Measurements from ENCODE around the gene LSP1. TPM values are rescaled to one million over a fixed set of nuclear protein-coding genes. Genes with fewer than 3 reads are reported as not detected.

The LSP1 gene
- polyA plus RNA-seq, 1 donor from 2014 or later = not detected

DNA sequence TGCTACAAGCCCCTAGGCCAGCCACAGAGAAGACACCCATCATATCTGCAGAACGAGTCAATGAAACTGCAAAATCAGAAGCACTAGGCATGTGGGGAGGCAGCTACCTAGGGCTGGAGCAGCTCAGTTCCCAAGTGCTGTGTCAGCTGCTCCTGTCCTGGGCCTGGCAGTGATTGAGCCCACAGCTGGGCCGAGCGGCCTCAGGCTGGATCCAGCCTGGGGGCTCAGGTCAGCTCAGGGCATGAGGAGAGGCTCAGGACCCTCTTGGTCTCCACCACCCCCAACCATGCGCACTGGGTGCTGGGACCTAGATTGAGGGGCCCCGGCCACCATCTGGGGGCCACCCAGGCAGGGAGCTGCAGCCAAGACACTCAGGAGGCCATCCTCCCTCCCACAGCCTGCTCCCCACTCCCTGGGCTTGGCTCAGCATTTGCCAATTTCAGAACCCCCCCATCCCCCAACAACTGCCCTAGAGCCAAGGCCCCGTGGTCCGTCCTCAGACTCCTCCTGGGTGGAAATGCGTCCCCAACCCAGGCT is 64.2 kb downstream of the LSP1 start:
- no peak for TF ChIP-seq MXI1 (conservative IDR thresholded peaks at IDR 0.05; ENCODE audit: poor library complexity, severe bottlenecking)
- TF ChIP-seq, protein P1, sequence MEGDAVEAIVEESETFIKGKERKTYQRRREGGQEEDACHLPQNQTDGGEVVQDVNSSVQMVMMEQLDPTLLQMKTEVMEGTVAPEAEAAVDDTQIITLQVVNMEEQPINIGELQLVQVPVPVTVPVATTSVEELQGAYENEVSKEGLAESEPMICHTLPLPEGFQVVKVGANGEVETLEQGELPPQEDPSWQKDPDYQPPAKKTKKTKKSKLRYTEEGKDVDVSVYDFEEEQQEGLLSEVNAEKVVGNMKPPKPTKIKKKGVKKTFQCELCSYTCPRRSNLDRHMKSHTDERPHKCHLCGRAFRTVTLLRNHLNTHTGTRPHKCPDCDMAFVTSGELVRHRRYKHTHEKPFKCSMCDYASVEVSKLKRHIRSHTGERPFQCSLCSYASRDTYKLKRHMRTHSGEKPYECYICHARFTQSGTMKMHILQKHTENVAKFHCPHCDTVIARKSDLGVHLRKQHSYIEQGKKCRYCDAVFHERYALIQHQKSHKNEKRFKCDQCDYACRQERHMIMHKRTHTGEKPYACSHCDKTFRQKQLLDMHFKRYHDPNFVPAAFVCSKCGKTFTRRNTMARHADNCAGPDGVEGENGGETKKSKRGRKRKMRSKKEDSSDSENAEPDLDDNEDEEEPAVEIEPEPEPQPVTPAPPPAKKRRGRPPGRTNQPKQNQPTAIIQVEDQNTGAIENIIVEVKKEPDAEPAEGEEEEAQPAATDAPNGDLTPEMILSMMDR (IDR thresholded peaks at IDR 0.05; ENCODE audit: poor library complexity, severe bottlenecking) = no peak
- no peak for TF ChIP-seq REST (IDR thresholded peaks at IDR 0.05; ENCODE audit: borderline replicate concordance)
- TF ChIP-seq EZH2 (IDR thresholded peaks at IDR 0.05; ENCODE audit: borderline replicate concordance, insufficient read depth, low read length, poor library complexity, severe bottlenecking) = no peak
- TF ChIP-seq EP300 (conservative IDR thresholded peaks at IDR 0.05; ENCODE audit: poor library complexity, severe bottlenecking) = no peak
- no peak for TF ChIP-seq POLR2AphosphoS5 (IDR thresholded peaks at IDR 0.05)
- no peak for TF ChIP-seq RAD21 (conservative IDR thresholded peaks at IDR 0.05)
- TF ChIP-seq TAF1 (IDR thresholded peaks at IDR 0.05; ENCODE audit: low read depth) = no peak
- TF ChIP-seq SMC3 (conservative IDR thresholded peaks at IDR 0.05; ENCODE audit: poor library complexity) = no peak
- no peak overlapping the region for H3K27ac ChIP-seq (ENCODE audit: low read length)
- H2AFZ ChIP-seq (ENCODE audit: low read depth, low read length) = no peak overlapping the region
- H3K27me3 ChIP-seq (ENCODE audit: insufficient read depth, low read depth, low read length) = no peaks in the 10 kb centered on the region
- H3K9ac ChIP-seq (ENCODE audit: low read length) = no peak overlapping the region
- H3K4me2 ChIP-seq (ENCODE audit: low read length) = no peak overlapping the region
- H4K20me1 ChIP-seq (ENCODE audit: insufficient read depth) = no peaks in the 10 kb centered on the region
- H3F3A ChIP-seq (ENCODE audit: insufficient read depth, low read length, poor library complexity, severe bottlenecking) = no peaks in the 10 kb centered on the region
- H3K4me3 ChIP-seq (ENCODE audit: low read length) = no peak overlapping the region
- H3K36me3 ChIP-seq (ENCODE audit: insufficient read depth, low read length) = no peaks in the 10 kb centered on the region
- no peaks in the 10 kb centered on the region for H3K9me3 ChIP-seq (ENCODE audit: low read length)
- no peaks in the 10 kb centered on the region for H3K79me2 ChIP-seq (replicated peaks; ENCODE audit: insufficient read depth, low read length)
- no peaks in the 10 kb centered on the region for H3K9me2 ChIP-seq (ENCODE audit: insufficient read depth, low read length)

- H3K4me2 ChIP-seq (ENCODE audit: low read length) = no peak overlapping the region
- H3K9me2 ChIP-seq (ENCODE audit: insufficient read depth, low read length) = no peaks in the 10 kb centered on the region
- H4K20me1 ChIP-seq (ENCODE audit: insufficient read depth) = no peaks in the 10 kb centered on the region
- no peaks in the 10 kb centered on the region for H3K36me3 ChIP-seq (ENCODE audit: insufficient read depth, low read length)
- no peaks in the 10 kb centered on the region for H3K9me3 ChIP-seq (ENCODE audit: low read length)
- H3K27ac ChIP-seq (ENCODE audit: low read length) = no peak overlapping the region
- TF ChIP-seq EP300 (conservative IDR thresholded peaks at IDR 0.05; ENCODE audit: poor library complexity, severe bottlenecking) (no peak), POLR2AphosphoS5 (IDR thresholded peaks at IDR 0.05) (no peak), TAF1 (IDR thresholded peaks at IDR 0.05; ENCODE audit: low read depth) (no peak), EZH2 (IDR thresholded peaks at IDR 0.05; ENCODE audit: borderline replicate concordance, insufficient read depth, low read length, poor library complexity, severe bottlenecking) (no peak), SMC3 (conservative IDR thresholded peaks at IDR 0.05; ENCODE audit: poor library complexity) (no peak), MXI1 (conservative IDR thresholded peaks at IDR 0.05; ENCODE audit: poor library complexity, severe bottlenecking) (no peak), RAD21 (conservative IDR thresholded peaks at IDR 0.05) (no peak), REST (IDR thresholded peaks at IDR 0.05; ENCODE audit: borderline replicate concordance) (no peak)
- TF ChIP-seq, protein P1 (IDR thresholded peaks at IDR 0.05; ENCODE audit: poor library complexity, severe bottlenecking) = no peak
- H3K4me3 ChIP-seq (ENCODE audit: low read length) = no peak overlapping the region
- no peaks in the 10 kb centered on the region for H3K79me2 ChIP-seq (replicated peaks; ENCODE audit: insufficient read depth, low read length)
- H3F3A ChIP-seq (ENCODE audit: insufficient read depth, low read length, poor library complexity, severe bottlenecking) = no peaks in the 10 kb centered on the region
- H3K9ac ChIP-seq (ENCODE audit: low read length) = no peak overlapping the region
- no peak overlapping the region for H2AFZ ChIP-seq (ENCODE audit: low read depth, low read length)
- no peaks in the 10 kb centered on the region for H3K27me3 ChIP-seq (ENCODE audit: insufficient read depth, low read depth, low read length)
Observed at GRCh38 chr11:1917523-1918435, 64.9 kb downstream of the LSP1 start.

All from neural cell (in vitro differentiated cells).